Measurements from ENCODE around the gene TENM4.
"Not testable (repeated sequence)": the region's sequence is repeated elsewhere in the genome, so short reads cannot be mapped to it uniquely, and the experiment has no call there.

The TENM4 gene

GRCh38 chr11:79244798-79245197, 196.0 kb downstream of the TENM4 start:
- no peak for DNase-seq (ENCODE audit: low read depth in 2 of 2)

GRCh38 chr11:79244241-79244772, 196.5 kb downstream of the TENM4 start:
- no peak for DNase-seq (ENCODE audit: low read depth in 2 of 2)

GRCh38 chr11:79243422-79244210, 197.2 kb downstream of the TENM4 start:
- DNase-seq (ENCODE audit: low read depth in 2 of 2) = no peak

DNA sequence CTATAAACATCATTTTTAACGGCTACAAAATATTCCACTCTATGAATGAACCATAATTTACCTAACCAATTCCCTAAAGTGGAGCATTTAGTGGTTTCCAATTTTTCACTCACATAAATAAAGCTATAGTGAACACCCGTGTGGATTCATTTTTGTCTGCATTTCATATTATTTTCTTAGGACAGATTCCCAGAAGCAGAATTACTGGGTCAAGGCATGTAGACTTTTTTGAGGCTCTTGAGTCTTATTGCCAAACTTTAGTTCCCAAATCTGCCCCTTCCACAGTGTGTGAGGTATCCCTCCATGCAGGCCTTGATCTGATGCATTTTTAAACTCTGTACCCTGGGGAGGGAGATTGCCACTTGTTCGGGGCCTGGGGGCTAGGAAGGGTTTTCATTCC, 198.2 kb downstream of the TENM4 start:
- no peak for DNase-seq (ENCODE audit: low read depth in 2 of 2)

- no peak for DNase-seq (ENCODE audit: low read depth in 2 of 2)
These were observed 199.0 kb downstream of the TENM4 start for GRCh38 chr11:79241852-79242241.

- no peak for DNase-seq (ENCODE audit: low read depth in 2 of 2)
These were observed 199.5 kb downstream of the TENM4 start for GRCh38 chr11:79241205-79241851.

DNA sequence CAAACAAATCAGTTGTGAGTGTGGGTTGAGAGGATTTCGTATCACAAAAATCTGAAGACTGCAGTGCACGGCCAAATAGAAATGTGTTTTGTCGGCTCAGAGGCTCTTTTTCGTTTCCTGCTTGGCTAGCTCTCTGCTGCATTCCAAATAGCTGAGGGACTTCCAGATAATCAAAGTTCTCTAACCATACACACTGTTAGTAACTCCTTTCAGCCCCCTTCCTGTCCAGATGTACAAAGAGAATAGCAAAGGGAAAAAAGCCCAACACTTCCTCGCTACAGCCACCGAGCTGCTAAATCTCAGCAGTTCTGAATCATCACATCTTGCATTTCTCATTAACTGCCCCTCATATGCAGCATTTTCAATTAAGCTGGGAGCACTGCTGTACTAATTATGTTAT, 203.1 kb downstream of the TENM4 start:
- DNase-seq (ENCODE audit: low read depth in 2 of 2) = no peak

DNA sequence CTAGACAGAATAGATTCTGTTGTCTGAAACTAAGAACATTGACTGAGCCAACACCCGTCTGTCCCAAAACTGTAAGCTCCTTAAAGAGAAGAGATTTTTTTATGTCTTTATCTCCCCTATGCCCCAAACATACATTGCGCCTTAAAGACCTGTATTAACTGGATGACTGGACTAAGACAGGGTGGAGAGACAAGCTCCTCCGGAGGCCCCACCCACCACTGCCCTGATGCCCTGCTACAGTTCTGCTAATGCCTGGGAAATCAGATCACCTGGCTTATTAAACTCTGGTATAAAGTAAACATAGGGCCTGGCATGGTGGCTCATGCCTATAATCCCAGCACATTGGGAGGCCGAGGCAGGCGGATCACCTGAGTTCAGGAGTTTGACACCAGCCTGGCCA, 203.7 kb downstream of the TENM4 start:
- DNase-seq (ENCODE audit: low read depth in 2 of 2) = no peak

DNA sequence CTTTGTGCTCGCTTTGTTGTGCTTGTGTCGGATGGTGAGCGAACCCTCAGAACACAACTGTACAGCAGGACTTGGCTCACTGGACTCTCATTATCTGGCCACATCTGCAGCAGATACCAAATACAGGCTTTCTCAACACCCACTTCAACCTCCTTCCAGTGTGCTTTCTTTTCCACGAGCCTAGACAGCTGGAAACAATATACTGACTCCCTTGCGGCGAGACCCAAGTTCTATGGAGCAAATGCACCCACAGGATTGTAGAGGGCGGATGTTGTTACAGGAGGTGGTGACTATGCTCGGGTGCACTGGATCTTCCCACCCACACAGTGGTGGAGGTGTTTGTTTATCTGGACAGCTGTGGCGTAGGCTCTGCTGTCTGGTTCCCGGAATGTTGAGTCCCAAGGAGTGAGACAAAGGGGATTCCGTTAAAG, 204.3 kb downstream of the TENM4 start:
- no peak for DNase-seq (ENCODE audit: low read depth in 2 of 2)

GRCh38 chr11:79235696-79236095, 205.1 kb downstream of the TENM4 start:
- no peak for DNase-seq (ENCODE audit: low read depth in 2 of 2)

DNA sequence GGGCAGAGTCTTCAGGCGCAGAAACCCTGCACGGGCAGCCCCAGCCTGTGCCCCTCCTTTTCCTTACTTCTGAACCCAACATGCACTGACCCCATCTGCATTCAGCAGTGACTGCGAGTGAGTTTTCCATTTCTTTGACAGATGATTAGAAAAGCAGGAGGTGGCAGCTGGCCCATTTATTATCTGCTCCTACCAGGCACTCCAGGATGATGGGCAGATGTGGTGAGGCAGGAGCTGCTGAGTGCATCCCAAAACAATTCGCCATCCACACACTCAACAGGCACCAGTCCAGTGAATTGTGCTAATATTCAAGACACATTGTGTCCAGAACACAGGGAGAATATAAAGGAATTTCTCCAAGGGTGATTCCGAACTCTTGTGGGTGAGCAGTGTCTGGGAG, 208.5 kb downstream of the TENM4 start:
- no peak for DNase-seq (ENCODE audit: low read depth in 2 of 2)

DNA sequence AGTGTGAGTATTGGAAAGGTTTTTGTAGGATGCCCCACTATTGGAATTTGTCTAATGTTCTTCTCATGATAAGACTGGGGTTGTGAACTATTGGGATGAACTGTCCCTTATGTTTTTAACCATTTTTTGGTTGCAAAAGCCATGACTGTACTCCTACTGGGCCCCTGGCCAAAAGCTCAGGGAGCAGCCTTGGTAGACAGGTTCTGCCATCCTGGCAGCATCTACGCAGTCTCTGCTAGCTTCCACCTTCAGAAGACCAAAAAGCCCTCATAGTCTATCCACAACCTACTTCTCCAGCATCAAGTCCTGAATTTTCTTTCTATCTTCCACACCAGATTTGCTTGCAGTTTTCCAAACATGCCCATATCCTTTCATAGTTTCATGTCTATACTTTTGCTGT, 211.8 kb downstream of the TENM4 start:
- no peak for DNase-seq (ENCODE audit: low read depth in 2 of 2)

DNA sequence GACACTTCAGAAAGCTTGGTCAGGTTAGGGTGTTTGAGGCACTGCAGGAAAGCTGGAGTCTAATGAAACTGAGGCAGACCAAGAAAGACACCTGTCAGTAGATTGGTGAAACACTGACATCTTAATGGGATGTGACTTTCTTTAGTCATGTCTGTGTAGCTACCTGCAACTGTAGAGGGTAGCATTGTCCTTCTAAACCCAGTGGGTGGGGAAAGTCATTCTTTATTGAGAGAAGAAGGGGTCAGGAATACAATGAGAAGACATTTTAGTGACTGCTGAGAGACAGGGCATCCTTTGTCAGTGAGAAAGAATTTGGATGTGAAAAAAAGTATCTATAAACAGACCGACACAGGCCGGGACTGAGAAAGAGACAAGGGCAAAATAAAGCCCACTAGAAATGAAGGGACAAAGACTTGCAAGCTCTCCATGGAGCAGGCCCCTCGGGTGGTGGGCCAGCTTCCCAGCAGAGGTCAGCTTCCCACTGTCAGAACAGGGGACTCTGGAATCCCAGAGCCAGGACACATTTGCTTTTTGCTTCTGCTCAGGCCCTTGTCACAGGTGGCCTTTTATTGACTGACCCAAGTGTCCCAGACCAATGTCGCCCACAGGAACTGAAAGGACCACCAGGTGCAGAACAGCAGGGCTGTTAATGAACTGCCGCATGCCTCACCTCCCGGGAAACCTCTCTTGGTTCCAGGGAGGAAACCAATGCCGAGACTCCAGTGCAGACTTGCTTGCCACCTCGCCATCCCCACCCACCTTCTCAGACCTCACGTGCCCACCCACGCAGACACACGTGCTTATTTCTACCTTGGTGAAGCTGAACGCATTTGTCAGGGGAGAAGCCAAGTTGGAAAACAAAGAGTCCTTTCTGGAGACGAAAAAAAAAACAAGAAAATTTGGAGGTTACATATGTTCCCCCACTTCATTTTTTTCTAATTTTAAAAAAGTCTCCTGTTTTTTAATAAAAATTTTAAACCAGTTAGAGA, 212.8 kb downstream of the TENM4 start:
- DNase-seq (ENCODE audit: low read depth in 2 of 2) = no peak

DNA sequence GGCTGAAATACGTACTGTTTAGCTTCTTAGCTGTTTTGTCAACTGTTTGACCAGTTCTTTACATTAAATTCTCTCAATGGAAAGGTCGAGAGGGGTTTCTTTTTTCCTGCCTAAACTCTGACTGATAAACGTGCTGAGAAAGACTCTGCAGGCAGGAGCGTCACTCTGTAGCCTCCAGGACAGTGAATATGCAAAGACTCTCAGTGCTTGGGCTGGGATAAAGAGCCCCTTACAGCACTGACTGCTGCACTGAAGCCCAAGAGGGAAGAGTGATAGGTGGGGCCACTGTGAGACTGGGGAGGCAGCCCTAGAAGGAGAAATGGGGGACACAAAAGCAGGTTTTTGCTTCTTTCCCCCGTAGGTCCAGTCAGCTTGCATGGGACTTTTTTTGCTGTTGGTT, 213.5 kb downstream of the TENM4 start:
- no peak for DNase-seq (ENCODE audit: low read depth in 2 of 2)

GRCh38 chr11:79226126-79226525, 214.7 kb downstream of the TENM4 start:
- DNase-seq (ENCODE audit: low read depth in 2 of 2) = no peak

- DNase-seq (ENCODE audit: low read depth in 2 of 2) = not testable (repeated sequence)
These were observed 218.7 kb downstream of the TENM4 start for GRCh38 chr11:79222163-79222562.

- no peak for DNase-seq (ENCODE audit: low read depth in 2 of 2)
These were observed 219.2 kb downstream of the TENM4 start for GRCh38 chr11:79221444-79222130.

GRCh38 chr11:79220171-79220570, 220.7 kb downstream of the TENM4 start:
- no peak for DNase-seq (ENCODE audit: low read depth in 2 of 2)

GRCh38 chr11:79219186-79220045, 221.4 kb downstream of the TENM4 start:
- no peak for DNase-seq (ENCODE audit: low read depth in 2 of 2)

GRCh38 chr11:79212741-79213190, 228.1 kb downstream of the TENM4 start:
- no peak for DNase-seq (ENCODE audit: low read depth in 2 of 2)
